ENCODE results near the gene RAP1GDS1. TPM values are rescaled to one million over a fixed set of nuclear protein-coding genes. Genes with fewer than 3 reads are reported as not detected.
"Not testable (repeated sequence)": the region's sequence is repeated elsewhere in the genome, so short reads cannot be mapped to it uniquely, and the experiment has no call there.

The RAP1GDS1 gene
- total and polyA plus RNA-seq, 12 donors = 5.9 to 38.1 (median 22.8) TPM

DNA sequence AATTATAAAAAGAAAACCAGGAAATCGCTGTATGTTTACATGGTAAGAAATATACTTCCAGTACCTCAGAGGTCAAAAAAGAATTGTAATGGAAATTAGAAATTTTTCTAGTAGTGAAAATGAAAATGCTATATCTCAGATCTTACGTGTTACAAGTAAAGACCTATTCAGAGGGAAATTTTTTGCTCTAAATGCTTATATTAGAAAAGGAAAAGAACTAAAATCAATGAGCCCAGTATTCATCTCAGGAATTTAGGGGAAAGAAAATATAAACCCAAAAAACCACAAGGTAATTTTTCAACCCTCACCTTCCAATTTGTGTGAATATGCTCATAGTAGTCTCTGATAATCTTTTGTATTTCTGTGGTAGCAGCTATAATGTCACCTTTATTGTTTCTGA, 145.6 kb downstream of the RAP1GDS1 start:
- intact Hi-C loops (cut with DNase I) = no loop called here
- H3K9me3 ChIP-seq (replicated peaks in 1 of 3) = no peaks in the 10 kb centered on the region
- no peak overlapping the region for H3K27ac ChIP-seq
- H3K36me3 ChIP-seq (replicated peaks in 1 of 2) = no peaks in the 10 kb centered on the region
- no peaks in the 10 kb centered on the region for H3K27me3 ChIP-seq
- no peak for DNase-seq
- WGBS, 4 donors = 90 to 98% (median 93%) methylated on average over 2 of the region's 2 CpGs
- TF ChIP-seq, protein P1, sequence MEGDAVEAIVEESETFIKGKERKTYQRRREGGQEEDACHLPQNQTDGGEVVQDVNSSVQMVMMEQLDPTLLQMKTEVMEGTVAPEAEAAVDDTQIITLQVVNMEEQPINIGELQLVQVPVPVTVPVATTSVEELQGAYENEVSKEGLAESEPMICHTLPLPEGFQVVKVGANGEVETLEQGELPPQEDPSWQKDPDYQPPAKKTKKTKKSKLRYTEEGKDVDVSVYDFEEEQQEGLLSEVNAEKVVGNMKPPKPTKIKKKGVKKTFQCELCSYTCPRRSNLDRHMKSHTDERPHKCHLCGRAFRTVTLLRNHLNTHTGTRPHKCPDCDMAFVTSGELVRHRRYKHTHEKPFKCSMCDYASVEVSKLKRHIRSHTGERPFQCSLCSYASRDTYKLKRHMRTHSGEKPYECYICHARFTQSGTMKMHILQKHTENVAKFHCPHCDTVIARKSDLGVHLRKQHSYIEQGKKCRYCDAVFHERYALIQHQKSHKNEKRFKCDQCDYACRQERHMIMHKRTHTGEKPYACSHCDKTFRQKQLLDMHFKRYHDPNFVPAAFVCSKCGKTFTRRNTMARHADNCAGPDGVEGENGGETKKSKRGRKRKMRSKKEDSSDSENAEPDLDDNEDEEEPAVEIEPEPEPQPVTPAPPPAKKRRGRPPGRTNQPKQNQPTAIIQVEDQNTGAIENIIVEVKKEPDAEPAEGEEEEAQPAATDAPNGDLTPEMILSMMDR (IDR thresholded peaks at IDR 0.05) = no peak
- TF ChIP-seq POLR2A (IDR thresholded peaks at IDR 0.05) = no peak
- H3K4me3 ChIP-seq = no peak overlapping the region
- no peaks in the 10 kb centered on the region for H3K4me1 ChIP-seq (replicated peaks in 1 of 2)

DNA sequence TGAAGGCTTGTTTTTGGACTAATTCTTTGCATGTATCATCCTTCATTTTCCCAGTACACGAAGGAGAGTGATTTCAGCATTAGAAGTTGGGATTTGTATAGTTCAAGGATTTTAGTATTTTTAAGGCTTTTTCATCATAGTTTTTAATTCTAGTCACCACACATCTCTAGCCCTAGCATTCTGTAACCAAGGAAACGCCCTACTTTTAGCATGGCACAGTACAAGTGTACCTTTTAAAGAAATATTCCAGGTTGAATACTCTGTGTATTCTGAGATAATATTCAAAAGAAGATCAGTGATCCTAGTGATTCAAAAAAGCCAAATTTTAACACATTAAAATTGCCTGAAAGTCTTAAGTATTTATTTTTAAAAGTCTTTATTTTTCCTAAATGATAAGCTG, 150.5 kb downstream of the RAP1GDS1 start:
- intact Hi-C loops (cut with DNase I) = no loop called here
- Histone ChIP-seq H3K4me1 (replicated peaks in 1 of 2) (no peaks in the 10 kb centered on the region), H3K4me3 (no peak overlapping the region), H3K36me3 (replicated peaks in 1 of 2) (no peaks in the 10 kb centered on the region), H3K27me3 (no peaks in the 10 kb centered on the region), H3K27ac (no peak overlapping the region), H3K9me3 (replicated peaks in 1 of 3) (no peaks in the 10 kb centered on the region)
- TF ChIP-seq, protein P1 (IDR thresholded peaks at IDR 0.05) = no peak
- no peak for TF ChIP-seq POLR2A (IDR thresholded peaks at IDR 0.05)
- DNase-seq = no peak
- WGBS, 4 donors = 59 to 77% (median 63%) methylated on average over 2 of the region's 2 CpGs

DNA sequence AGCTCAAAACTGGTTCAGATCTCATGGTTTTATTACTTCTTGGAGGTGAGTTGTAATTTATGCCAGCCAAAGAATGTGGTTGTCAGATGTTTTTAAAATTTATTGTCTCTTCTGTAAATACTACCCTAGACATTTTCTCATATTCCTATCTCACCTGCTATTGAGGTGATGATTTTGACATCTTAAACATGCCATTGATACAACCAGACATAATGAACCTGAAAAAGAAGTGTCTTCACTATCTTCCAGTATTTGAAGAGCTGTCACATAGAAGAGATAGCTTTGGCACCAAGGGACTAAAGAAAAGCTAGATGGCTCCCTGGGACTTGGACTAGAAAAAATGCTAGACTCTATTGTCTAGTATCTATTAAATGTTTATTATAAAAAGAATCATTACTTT, 155.7 kb downstream of the RAP1GDS1 start:
- no peak overlapping the region for H3K4me3 ChIP-seq
- no peaks in the 10 kb centered on the region for H3K4me1 ChIP-seq (replicated peaks in 1 of 2)
- no peak overlapping the region for H3K27ac ChIP-seq
- no peak for DNase-seq
- H3K27me3 ChIP-seq = no peaks in the 10 kb centered on the region
- peaks cover 0 to 4% (median 0%) of the 10 kb centered on the region in 3 donors for H3K9me3 ChIP-seq (replicated peaks in 1 of 3)
- TF ChIP-seq, protein P1 (IDR thresholded peaks at IDR 0.05) = no peak
- no peak for TF ChIP-seq POLR2A (IDR thresholded peaks at IDR 0.05)
- peaks cover 0 to 3% of the 10 kb centered on the region in 2 donors for H3K36me3 ChIP-seq (replicated peaks in 1 of 2)
- intact Hi-C loops (cut with DNase I) = no loop called here

DNA sequence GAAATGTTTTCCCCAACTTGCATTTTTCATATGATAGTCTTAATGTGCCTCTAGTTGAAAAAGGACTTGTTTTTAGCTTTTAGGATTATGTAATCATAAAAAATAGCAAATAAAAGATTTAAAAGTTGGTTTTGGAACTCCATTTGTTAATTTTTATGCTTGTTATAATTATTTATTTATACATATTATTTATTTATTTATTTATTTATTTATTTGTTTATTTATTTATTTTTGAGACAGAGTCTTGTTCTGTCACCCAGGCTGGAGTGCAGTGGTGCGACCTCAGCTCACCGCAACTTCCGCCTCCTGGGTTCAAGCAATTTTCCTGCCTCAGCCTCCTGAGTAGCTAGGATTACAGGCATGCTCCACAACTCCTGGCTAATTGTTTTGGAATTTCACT, 159.0 kb downstream of the RAP1GDS1 start:
- H3K4me3 ChIP-seq; H3K27me3 ChIP-seq; DNase-seq; H3K4me1 ChIP-seq (replicated peaks in 1 of 2); H3K9me3 ChIP-seq (replicated peaks in 1 of 3); intact Hi-C loops (cut with DNase I); H3K36me3 ChIP-seq (replicated peaks in 1 of 2); H3K27ac ChIP-seq: not testable (repeated sequence)
- 91 to 100% (median 97%) methylated on average over 3 of the region's 3 CpGs for WGBS, 4 donors

DNA sequence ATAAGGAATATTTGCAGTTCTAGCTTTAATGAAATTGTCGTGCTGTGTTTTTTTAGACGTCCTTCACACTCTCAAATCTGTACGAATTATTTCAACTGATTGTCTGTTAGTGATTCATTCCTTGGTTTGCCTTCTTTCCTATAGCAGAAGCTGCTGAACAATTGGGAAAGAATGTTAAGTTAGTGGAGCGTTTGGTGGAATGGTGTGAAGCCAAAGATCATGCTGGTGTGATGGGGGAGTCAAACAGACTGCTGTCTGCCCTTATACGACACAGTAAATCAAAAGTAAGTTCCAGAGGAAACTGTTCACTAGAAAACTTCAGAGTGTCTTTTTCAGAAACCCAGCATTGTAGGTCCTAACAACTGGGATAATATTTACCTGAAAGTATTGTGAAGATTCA, 159.9 kb downstream of the RAP1GDS1 start:
- Histone ChIP-seq H3K27ac (no peak overlapping the region), H3K36me3 (replicated peaks in 1 of 2) (peaks cover 0 to 3% of the 10 kb centered on the region in 2 donors)

More for the DNA sequence above, 159.9 kb downstream of the RAP1GDS1 start:
- no peak for DNase-seq
- intact Hi-C loops (cut with DNase I) = no loop called here
- Histone ChIP-seq H3K4me1 (replicated peaks in 1 of 2) (no peaks in the 10 kb centered on the region), H3K4me3 (no peak overlapping the region), H3K27me3 (no peaks in the 10 kb centered on the region), H3K9me3 (replicated peaks in 1 of 3) (peaks cover 0 to 4% (median 0%) of the 10 kb centered on the region in 3 donors)
- TF ChIP-seq, protein P1 (IDR thresholded peaks at IDR 0.05) = no peak
- TF ChIP-seq POLR2A (IDR thresholded peaks at IDR 0.05) = no peak
- 87 to 92% (median 91%) methylated on average over 5 of the region's 5 CpGs for WGBS, 4 donors

Measured in adrenal gland (tissue), 12 donors.